GM20431 (cell line): ENCODE results near the gene APOBEC3G.

Experiments used
- in situ Hi-C: fragments of 300-500 bp; cut with MseI, MboI; formaldehyde crosslinking; loops from one replicate; pipeline ENCODE4 v1.15.0; 2020; ENCODE audit warnings: low sequenced_read_pairs; ENCODE audit not compliant: unreplicated experiment

Gene APOBEC3G

GRCh38 chr22:39117585-39118191, 40.6 kb downstream of the APOBEC3G start:
- in situ Hi-C loops, result no loop called here

- in situ Hi-C loops, result loop anchor here (5.0 kb wide), 1 partner anchor 114 kb away; no protein-coding TSS in a partner anchor
Observed at GRCh38 chr22:39120983-39121382, 43.9 kb downstream of the APOBEC3G start.

GRCh38 chr22:39122772-39123470, 45.8 kb downstream of the APOBEC3G start:
- in situ Hi-C loops, result loop anchor here (5.0 kb wide), 1 partner anchor 116 kb away; no protein-coding TSS in a partner anchor

- in situ Hi-C loops, result loop anchor here (5.0 kb wide), 1 partner anchor 117 kb away; no protein-coding TSS in a partner anchor
Observed at GRCh38 chr22:39123751-39124581, 46.9 kb downstream of the APOBEC3G start.

GRCh38 chr22:39125622-39126021, 48.5 kb downstream of the APOBEC3G start:
- in situ Hi-C loops, result no loop called here

GRCh38 chr22:39128508-39128907, 51.4 kb downstream of the APOBEC3G start:
- in situ Hi-C loops, result no loop called here

- in situ Hi-C loops, result no loop called here
Observed at GRCh38 chr22:39129081-39129480, 52.0 kb downstream of the APOBEC3G start.

- in situ Hi-C loops, result no loop called here
Observed at GRCh38 chr22:39129746-39130145, 52.7 kb downstream of the APOBEC3G start.

- in situ Hi-C loops, result no loop called here
Observed at GRCh38 chr22:39130152-39130704, 53.2 kb downstream of the APOBEC3G start.

GRCh38 chr22:39130892-39131855, 54.1 kb downstream of the APOBEC3G start:
- in situ Hi-C loops, result no loop called here

GRCh38 chr22:39132281-39132680, 55.2 kb downstream of the APOBEC3G start:
- in situ Hi-C loops, result no loop called here

GRCh38 chr22:39132871-39133524, 55.9 kb downstream of the APOBEC3G start:
- in situ Hi-C loops, result no loop called here

- in situ Hi-C loops, result no loop called here
Observed at GRCh38 chr22:39133871-39134270, 56.8 kb downstream of the APOBEC3G start.

- in situ Hi-C loops, result no loop called here
Observed at GRCh38 chr22:39134366-39135091, 57.5 kb downstream of the APOBEC3G start.

- in situ Hi-C loops, result no loop called here
Observed at GRCh38 chr22:39135092-39135896, 58.2 kb downstream of the APOBEC3G start.

GRCh38 chr22:39136317-39136716, 59.2 kb downstream of the APOBEC3G start:
- in situ Hi-C loops, result no loop called here
